KBM-7 (cell line): ENCODE measurements around the gene KANSL1.

Experiments used
- DNase-seq: peaks from one replicate; pipeline ENCODE4 v3.0.0-alpha.2; 2015
- in situ Hi-C: fragments of 300-500 bp; cut with MboI; formaldehyde crosslinking; loops from 2 replicates; pipeline ENCODE4 v1.14.3; 2020; ENCODE audit warnings: low sequenced_read_pairs, low pct_unique_long_range_greater_than_20kb, mixed read lengths

KANSL1 gene

DNA sequence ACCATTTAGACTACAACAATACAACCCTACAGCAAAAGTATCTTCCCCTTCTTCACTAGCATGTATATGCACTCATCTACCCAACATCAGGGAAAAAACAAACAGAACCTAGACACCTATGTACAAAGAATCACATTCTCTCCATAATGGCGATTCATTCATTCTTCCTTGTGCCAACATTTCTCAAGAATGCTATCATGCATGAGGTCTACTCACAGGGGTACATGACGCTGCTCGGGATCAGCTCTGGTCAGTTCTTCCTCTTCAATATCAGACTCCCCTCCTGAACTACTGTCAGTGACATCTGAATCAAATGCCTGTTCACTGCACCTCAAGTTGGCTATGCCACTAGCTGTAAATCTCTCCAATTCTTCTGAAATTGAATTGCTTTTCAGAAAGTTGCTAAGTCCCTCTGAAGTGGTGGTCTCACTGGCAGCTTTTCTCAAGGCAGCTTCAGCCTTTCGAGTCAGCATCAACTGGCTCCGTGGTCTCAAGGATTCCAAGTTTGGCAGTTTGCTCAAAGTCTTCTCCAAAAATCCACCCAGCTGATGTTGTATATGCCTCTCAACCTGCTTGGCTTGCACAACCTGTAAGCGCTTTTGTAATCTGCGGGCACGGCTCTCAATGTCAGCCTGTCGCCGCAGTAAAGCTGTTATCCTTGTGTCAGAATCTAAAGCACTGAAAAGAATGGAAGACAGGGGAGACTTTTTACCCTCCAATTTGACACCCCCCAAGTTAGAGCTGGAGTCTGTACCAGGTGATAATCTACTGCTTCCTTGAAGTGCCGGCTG lies 22.4 kb downstream of the KANSL1 start:
- DNase-seq: no peak
- in situ Hi-C loops: no loop called here

DNA sequence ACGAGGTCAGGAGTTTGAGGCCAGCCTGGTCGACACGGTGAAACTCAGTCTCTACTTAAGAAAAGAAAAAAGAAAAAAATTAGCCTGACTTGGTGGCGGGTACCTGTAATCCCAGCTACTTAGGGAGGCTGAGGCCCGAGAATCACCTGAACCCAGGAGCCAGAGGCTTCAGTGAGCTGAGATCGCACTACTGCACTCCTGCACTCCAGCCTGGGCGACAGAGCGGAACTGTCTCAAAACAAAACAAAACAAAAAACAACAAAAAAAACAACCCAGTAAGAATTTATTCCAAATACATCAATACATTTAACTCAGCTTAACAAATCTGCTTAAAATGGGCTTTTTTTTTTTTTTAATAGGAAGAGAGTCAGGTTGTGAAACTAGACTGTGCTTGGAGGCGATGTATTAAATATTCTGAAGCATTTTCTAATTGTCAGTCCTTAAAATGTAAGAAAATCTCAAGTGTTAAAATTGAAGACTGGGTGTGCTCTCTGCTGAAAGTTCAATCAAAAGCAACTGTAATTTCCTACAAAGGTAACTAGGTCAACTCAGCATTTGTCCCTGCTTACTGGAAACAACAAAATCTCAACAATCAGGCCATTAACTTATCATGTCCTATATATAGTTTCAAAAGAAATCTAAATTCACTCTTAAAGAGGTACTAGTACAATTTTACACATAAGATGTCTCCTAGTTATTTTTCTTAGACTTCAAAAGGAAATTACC lies 23.2 kb downstream of the KANSL1 start:
- no peak for DNase-seq
- in situ Hi-C loops: no loop called here

DNA sequence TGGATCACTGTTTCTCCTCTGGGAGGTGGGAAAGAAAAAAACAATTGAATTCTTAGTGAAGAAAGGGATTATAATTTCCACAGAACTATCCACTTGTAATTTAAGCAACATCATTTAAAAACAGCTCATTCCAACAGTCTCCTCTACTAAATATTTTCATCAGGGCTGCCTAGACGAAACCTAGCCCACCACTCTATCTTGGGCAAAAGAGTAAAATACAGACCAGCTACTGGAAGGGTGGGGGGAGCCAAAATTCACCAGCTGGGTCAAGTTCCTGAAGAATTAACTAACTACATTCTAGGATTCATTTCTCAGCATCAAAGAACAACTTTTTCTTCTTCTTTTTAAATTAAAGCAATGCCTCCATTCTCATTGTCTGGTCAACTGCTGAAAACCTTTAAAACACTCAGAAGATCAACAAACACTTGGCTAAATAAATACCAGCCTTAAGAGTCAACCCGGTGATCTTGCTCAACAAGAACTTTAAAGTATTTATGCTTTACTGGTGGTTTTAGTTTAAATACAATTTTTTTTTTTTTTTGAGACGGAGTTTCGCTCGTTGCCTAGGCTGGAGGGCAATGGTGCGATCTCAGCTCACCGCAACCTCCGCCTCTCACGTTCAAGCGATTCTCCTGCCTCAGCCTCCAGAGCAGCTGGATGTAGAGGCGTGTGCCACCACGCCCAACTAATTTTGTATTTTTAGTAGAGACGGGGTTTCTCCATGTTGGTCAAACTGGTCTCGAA lies 25.2 kb downstream of the KANSL1 start:
- DNase-seq: no peak

DNA sequence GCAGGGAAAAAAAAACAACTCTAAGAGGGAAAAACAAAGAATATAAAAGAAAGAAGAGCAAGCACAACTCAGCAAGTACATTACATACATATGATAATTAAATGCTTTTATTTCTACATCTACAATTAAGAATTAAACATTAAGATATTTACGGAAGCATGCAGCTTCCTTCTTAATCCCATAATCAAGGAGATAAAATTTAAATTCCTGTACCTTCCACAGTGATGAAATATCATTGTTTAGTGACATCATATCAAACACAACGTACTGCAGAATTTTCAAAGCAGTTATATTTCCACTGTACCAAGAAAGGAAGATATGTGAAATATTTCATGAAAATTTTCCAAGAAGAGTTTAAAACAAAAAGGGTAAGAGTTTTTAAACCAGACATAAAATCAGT lies 26.0 kb downstream of the KANSL1 start:
- in situ Hi-C loops: no loop called here

More for the DNA sequence above, 25.2 kb downstream of the KANSL1 start:
- in situ Hi-C loops: no loop called here

DNA sequence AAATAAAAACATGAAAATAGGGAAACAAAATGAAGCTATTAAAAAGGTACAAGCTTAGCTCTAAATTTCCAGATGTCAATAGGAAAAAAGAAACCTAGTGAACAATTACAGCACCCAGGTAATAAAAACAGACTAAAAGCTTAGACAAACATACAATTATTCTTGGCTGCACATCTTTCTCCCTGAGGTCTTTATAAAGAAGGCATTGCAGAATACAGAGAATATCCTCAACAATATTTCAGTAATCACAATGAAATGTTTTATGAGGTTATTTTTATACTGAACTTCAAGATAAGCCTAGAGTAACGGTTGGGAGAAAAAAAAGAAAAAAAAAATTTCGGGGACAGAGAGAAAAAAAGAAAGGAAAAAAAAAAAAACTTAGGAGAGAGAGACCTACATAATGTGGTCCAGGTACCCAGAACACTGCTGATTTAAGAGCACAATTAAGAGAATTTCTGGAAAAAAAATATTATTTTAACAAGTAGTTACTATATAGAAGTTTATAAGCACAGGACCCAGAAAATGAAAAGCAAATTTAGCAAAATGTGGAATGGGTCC lies 26.5 kb downstream of the KANSL1 start:
- in situ Hi-C loops: no loop called here
- no peak for DNase-seq

More for the DNA sequence above, 26.0 kb downstream of the KANSL1 start:
- DNase-seq: no peak

DNA sequence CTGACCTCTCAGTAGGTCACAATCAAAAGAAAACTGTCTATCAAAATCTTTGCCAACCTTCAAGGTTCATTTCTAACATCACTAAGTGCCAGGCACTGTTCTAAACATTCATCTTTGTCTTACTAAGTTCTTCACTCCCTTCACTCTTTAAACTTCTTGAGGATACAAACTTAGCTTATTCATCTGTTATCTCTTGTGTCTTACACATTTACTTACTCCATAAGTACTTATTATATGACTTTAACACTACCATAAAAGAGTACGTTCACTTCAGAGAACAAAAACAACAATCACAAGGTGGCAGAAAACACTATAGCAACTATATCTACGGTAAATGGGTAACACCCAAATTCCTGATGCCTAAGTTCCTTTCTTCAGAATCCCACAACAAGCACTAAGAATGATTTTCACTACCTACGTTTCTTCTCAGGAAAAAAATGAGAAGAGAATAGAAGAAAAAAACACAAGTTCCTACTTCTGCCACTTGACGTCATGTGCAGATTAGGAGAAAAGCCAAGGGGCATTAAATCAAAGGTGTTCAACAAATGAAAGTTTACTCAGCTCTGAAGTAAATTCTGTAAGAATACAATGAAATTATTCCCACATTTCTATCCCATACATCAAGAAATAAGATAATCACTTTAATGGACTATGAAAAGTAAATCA lies 29.2 kb downstream of the KANSL1 start:
- in situ Hi-C loops: no loop called here
- no peak for DNase-seq

DNA sequence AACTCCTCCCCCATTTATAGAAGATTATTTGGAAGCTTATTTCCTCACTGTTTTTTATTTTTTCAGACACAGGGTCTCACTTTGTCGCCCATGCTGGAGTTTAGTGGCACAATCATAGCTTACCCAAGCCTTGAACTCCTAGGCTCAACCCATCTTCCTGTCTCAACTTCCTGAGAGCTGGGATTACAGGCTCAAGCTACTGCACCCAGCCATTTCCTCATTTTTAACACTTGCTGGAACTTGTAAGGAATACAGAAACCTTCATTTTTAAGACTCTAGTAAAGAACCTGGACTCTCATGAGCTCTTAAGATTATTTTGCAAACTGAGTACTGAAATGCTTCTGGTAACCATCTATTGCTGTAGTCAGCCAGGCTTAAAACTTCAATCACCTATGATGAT lies 29.9 kb downstream of the KANSL1 start:
- DNase-seq: peak; percentile 48
- in situ Hi-C loops: no loop called here

DNA sequence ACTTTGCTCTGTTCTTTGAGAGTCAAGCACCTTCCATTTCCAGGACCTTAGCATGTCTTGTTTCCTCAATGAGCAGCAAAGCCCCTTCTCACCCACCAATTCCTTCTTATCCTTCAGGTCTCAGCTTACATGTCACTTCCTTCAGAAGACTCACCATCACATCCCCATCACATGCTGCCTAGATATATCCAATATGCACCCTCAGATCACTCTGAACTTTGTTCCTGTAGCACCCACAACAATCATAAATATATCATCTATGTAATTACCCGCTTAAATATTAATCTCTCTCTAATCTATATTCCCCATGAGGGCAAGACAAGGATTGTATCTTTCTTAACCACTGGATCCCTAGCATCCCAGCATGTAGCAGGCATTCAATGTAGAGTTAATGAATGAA lies 30.4 kb downstream of the KANSL1 start:
- no peak for DNase-seq
- in situ Hi-C loops: no loop called here

DNA sequence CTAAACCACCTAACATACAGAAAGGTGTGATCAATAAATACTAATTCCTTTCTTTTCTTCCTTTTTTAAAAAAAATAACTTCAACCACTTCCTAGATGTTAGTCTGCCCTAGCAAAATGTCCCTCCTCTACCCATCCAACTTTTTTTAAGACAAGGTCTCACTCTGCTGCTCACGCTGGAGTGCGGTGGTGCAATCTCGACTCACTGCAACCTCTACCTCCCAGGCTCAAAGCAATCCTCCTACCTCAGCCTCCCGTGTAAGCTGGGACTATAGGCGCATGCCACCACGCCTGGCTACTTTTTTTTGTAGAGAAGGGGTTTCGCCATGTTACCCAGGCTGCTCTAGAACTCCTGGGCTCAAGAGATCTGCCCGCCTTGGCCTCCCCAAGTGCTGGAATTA lies 33.1 kb downstream of the KANSL1 start:
- in situ Hi-C loops: no loop called here
- no peak for DNase-seq

DNA sequence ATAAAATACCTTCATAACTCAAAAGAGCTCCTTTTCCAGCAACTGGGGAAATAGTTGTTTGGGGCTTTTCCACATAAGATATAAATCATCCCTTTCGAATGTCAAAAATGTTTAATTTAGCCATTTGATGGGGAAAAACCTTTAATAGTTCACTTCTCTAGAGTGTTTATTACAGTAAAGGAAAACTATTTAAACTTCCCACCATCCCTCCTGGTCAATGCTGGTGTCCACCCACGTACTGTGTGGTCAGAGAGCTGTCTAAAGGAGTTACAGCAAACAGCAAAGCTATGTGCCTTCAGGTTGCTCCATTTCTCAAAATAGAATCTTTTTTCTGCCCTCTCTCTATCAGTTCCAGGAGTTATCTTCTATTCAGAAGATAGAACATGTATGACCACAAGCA lies 33.5 kb downstream of the KANSL1 start:
- in situ Hi-C loops: no loop called here
- no peak for DNase-seq

DNA sequence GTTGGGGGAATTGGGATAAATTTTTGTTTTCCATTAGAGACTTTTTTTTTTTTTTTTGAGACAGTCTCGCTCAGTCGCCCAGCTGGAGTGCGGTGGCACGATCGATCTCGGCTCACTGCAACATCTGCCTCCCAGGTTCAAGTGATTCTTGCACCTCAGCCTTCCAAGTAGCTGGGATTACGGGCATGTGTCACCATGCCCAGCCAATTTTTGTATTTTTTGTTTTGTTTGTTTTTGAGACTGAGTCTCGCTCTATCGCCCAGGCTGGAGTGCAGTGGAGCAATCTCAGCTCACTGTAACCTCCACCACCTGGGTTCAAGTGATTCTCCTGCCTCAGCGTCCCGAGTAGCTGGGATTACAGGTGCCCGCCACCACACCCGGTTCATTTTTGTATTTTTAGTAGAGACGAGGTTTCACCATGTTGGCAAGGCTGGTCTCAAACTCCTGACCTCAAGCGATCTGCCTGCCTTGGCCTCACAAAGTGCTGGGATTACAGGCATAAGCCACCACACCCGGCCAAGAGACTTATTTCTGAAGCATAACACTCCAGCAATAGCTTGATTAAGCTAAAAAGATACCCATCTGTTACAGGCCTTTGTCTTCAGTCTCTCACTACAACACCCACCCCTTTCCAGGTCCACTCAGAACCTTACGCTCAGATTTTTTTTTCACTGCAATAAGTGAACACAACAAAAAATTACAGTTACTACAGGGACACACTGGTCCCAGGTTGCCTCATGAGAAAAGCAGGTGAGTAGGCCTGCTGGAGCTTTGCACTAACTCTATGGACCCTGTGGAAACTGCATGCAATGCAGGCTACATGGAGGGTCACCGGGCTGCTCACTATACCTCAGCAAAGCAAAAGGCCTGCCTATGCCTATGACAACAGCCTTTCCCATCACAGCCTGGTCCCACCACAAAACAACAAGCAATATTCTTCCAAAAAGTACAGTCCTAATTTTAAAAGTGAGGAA lies 34.6 kb downstream of the KANSL1 start:
- no peak for DNase-seq
- in situ Hi-C loops: no loop called here

DNA sequence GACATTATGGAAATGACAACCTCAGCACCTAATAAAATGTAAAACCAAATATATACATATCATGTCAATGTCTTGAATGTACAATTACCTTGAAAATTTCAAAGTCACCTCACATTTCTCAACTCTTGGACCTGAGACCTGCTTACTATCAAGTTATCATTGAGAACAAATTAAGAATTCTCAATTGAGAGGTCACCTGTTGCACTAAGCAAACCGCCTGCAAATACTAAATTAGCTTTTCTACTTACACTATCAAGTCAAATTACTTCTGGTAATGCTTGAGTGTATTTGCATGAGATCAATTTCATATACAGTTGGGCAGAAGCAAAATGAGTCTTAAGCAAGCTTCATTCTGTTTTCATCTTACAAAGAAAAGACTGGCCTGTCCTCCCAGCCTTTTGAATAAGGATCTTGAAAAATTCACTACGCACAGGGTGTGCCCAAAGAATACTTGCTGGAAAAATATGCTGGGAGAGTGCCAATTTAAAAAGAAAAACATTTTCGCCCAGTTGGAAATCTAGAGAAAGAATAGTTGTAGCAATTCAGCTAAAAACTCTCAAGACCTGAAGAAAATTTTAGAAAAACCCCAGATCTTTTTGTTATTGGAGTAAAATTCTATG lies 35.7 kb downstream of the KANSL1 start:
- in situ Hi-C loops: no loop called here
- no peak for DNase-seq

DNA sequence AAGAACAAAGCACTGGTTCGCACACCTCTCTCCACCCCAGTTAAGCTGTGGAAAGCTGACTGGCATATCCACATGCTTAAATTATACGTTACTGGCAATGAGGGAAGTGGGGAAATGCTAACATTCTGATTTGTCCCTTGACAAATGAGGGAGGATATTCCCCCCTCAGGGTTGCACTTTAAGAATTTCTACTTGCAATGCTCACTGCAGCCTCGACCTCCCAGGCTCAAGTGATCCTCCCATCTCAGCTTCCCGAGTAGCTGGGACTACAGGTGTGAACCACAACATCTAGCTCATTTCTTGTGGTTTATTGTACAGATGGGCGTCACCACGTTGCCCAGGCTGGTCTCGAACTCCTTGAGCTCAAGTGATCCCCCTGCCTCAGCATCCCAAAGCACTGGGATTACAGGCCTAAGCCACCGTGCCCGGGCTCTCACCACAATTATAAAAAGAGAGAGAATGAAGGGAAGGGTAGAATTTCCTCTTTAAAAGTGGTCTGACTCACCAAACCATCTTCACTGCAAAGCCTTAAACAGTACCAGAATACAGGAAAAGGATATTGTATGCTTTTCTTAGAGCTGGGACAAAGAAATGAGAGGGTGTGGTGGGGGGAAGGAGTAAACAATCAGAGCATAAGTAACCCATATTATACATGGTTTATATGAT lies 38.9 kb downstream of the KANSL1 start:
- peak; percentile 50 for DNase-seq
- in situ Hi-C loops: no loop called here

DNA sequence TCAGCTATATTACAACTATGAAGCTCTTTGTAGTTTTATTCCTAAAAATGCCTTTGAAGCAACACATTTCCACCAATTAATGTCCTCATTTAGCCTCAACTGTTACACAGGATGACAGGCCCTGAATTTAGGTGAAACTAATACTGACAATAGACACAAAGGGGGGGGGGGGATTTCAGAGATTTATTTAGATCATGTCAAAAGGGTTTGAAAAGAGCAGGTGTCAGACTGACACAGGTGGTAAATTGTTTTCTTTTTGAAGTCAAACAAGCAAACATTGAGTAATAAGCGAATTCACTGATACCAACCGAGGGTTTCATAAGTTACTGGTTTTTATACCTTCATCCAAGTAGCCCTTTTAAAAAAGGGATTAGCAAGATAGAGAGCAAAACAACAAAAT lies 40.8 kb downstream of the KANSL1 start:
- in situ Hi-C loops: no loop called here

DNA sequence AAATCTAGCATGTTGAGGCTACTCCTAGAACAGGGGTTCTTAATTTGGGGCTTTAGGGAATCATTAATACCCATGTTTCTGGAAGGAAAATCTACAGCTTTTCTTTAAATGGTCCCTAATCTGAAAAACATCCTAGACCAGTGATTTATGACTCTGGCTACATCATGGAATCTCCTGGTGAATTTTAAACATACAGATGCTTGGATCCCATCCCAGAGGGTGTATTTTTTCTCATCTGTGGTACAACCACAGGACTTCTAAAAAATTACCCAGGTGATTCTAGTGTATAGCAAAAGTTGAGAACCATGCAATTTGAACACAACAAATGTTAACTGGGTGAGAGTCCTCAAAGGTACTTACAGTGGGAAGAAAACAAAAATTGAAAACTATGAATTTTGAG lies 41.5 kb downstream of the KANSL1 start:
- in situ Hi-C loops: no loop called here
- DNase-seq: no peak

More for the DNA sequence above, 40.8 kb downstream of the KANSL1 start:
- no peak for DNase-seq

DNA sequence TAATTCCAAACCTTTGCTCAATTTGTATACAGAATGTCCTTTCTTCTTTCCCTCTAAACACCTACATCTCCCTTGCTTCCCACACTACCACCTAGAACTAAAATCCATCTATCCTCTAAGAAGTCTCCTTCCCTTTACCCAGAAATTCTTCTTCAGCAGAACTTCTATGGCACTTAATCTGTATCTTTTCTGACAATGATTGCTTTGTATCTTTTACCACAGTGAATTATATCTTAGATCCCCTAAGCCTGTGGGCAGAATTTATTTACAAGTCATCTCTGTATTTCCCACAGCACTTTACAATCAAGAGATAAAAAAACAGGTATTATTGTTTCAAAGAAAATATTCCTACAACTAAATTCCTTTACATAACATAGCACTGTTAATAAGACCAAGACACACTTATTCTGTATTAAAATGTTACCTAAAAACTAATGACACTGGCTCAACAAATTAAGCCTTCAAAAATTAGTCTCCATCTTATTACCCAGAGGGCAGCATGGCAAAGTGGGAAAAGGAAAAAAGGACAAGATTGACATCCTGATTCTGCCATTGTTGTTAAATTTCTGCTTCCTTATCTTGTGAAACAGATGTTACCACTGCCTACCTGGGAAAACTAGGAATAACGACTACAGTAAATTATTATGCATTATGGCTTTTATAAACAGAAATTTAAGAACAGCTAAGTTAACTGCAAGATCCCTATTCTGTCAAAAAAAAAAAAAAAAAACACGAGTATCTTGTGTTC lies 42.8 kb downstream of the KANSL1 start:
- no peak for DNase-seq
- in situ Hi-C loops: no loop called here

DNA sequence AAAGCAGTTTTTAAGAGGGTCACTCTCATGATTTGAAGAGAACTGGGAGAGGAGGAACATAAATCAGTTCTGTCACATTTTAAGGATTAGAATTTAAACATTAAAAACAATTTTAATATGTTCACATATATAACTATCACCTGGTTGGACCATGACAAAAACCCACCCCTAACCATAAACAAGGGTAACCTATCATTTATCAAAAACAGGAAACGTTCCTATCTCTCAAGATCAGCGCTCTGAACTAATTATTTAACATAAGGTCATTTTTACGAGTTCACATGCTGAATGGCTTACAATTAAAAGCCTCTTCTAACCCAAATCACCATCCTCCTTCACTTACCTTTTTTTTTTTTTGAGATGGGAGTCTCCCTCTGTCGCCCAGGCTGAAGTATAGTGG lies 45.0 kb downstream of the KANSL1 start:
- in situ Hi-C loops: no loop called here
- DNase-seq: no peak
